ENCODE results near the gene LMO7.
"Not testable (repeated sequence)": the region's sequence is repeated elsewhere in the genome, so short reads cannot be mapped to it uniquely, and the experiment has no call there.

Gene LMO7

DNA sequence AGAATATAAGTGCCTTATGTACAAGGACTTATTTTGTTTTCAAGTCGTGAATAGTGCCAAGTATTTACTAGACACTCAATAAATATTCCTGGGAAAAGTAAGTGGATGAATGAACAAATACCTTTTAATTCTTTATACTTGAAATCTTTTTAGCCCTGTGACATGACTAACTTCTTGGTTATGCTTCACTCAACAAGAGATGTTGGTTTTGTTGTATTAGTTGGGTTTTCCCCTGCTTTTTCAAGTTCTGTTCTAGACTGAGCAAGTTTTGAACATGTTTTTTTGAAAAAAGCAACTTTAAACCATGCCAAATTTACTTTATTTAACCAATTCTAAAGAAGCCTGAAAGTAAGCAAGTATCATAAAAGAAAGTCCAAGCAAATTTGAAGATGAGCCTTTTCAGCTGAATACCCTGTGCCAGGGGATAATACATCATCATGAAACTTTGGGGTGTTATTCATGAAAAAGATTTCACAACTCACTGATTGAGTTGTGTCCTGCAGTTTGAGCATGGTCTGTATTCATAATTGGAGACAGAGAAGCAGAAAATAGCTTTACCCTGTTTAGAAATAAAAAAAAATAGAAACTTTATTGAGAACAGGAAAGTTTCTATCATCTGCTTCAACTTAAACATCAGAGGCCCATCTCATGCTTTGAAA lies 11.1 kb downstream of the LMO7 start:
- no peak for DNase-seq (ENCODE audit: low read depth in 2 of 2)

GRCh38 chr13:75648446-75648845 lies 12.3 kb downstream of the LMO7 start:
- no peak for DNase-seq (ENCODE audit: low read depth in 2 of 2)

GRCh38 chr13:75651013-75651412 lies 14.9 kb downstream of the LMO7 start:
- no peak for DNase-seq (ENCODE audit: low read depth in 2 of 2)

- no peak for DNase-seq (ENCODE audit: low read depth in 2 of 2)
These were observed 16.6 kb downstream of the LMO7 start for GRCh38 chr13:75652726-75653125.

DNA sequence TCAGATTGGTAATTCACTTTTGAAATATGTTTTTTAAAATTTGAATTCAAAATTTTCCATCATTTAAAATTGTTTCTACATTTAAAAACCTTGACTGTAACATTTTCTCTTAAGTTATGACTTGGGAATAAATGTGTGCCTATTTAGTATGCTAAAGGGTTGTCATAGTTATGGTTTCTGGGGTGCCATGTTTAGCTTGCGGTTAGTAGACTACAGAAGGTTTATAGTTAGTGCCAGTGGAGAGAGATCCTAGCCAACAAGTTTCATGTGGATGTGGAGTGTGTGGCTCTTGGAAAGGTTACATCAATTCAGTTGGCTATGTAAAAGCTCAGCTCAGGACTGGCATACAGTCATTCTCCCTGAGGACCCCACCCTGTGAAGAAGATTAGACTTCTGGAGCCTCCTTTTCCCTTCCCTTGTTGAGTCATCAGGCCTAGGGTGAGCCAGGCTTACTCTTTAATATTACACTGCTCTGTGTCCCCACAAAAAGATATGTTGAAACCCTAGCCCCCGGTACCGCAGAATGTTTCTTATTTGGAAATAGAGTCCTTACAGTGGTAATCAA lies 20.4 kb downstream of the LMO7 start:
- no peak for DNase-seq (ENCODE audit: low read depth in 2 of 2)

GRCh38 chr13:75657111-75657510 lies 21.0 kb downstream of the LMO7 start:
- no peak for DNase-seq (ENCODE audit: low read depth in 2 of 2)

GRCh38 chr13:75660694-75661093 lies 24.6 kb downstream of the LMO7 start:
- no peak for DNase-seq (ENCODE audit: low read depth in 2 of 2)

GRCh38 chr13:75661443-75661842 lies 25.3 kb downstream of the LMO7 start:
- DNase-seq (ENCODE audit: low read depth in 2 of 2), result no peak

- no peak for DNase-seq (ENCODE audit: low read depth in 2 of 2)
These were observed 30.7 kb downstream of the LMO7 start for GRCh38 chr13:75666646-75667351.

DNA sequence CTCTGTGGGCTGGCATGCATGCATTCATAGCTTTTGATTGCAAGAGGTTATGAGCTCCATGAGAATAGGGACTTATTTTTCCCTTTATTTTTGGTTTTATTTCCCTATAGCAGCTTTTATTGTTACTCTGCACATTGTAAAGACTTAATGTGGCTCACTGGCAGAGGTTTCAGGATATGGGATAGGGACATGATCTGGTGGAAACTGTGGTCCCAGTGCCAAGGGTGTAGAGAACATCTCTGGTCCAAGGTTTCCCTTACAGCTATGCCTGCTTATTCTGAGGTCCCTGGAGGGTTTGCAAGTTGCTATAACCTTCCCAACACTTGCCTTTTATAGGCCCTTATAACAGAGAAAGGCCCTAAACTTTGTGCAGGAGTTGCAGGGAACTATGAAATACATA lies 33.6 kb downstream of the LMO7 start:
- DNase-seq (ENCODE audit: low read depth in 2 of 2), result no peak

GRCh38 chr13:75670496-75670895 lies 34.4 kb downstream of the LMO7 start:
- no peak for DNase-seq (ENCODE audit: low read depth in 2 of 2)

DNA sequence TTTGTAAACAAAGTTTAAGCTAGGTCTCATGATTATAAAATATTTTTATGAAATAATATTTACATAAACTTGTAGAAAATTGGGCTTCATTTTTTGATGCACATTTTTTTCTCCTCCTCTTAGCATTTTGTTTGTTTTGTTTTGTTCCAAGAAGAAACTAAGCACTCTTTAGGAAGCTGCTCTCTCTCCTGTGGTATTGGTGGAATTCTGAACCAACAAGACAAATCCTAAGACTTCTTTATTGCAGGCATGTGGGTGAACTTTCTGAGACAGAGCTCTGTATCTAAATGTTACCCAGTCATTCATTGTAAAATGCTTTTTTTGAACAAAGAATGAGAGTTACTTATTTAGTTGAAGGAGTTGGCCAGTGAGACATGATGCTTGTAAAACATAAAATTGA lies 39.3 kb downstream of the LMO7 start:
- no peak for DNase-seq (ENCODE audit: low read depth in 2 of 2)

DNA sequence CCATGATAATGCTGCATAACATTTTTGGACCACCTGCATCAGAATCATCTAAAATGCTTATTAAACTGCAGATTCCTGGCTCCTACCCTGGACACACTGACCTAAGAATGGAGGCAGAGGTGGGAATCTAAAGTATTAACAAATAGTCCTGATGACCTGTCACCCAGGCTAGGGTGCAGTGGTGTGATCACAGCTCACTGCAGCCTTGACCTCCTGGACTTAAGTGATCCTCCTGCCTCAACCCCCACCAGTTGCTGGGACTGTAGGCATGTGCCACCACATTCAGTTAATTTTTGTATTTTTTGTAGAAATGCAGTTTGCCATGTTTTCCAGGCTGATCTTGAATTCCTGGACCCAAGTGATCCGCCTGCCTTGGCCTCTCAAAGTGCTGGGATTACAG lies 43.3 kb downstream of the LMO7 start:
- DNase-seq (ENCODE audit: low read depth in 2 of 2), result no peak

DNA sequence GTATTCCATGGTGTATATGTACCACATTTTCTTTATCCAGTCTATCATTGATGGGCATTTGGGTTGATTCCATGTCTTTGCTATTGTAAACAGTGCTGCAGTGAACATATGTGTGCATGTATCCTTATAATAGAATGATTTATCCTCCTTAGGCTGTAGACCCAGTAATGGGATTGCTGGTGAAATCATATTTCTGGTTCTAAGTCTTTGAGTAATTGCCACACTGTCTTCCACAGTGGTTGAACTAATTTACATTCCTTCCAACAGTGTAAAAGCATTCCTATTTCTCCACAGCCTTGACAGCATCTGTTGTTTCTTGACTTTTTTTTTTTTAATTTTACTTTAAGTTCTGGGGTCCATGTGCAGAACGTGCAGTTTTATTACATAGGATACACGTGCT lies 44.1 kb downstream of the LMO7 start:
- DNase-seq (ENCODE audit: low read depth in 2 of 2), result not testable (repeated sequence)

- DNase-seq (ENCODE audit: low read depth in 2 of 2), result no peak
These were observed 46.2 kb downstream of the LMO7 start for GRCh38 chr13:75682326-75682725.

DNA sequence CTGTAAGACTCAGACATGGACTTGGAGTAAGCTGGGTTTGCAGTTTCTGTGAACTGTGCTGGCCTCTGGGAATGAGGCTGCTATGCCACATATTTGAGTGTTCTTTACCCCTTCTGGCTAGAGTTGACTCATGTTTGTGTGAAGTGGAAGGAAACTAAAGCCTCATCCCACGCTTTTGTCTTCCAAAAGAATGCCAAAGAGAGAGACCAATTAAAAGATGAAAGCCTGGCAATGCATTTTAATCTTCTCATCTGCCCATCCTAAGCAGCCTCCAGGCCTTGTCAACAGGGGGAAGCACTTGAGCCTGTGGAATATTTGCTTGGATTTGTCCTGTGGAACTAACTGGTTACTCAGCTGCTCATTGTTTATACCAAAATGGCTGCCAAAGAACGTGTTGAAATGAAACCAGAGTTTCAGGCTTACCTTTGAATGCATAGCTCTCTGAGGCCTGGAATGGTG lies 49.1 kb downstream of the LMO7 start:
- no peak for DNase-seq (ENCODE audit: low read depth in 2 of 2)

GRCh38 chr13:75687150-75687763 lies 51.1 kb downstream of the LMO7 start:
- no peak for DNase-seq (ENCODE audit: low read depth in 2 of 2)

- DNase-seq (ENCODE audit: low read depth in 2 of 2), result no peak
These were observed 53.6 kb downstream of the LMO7 start for GRCh38 chr13:75689686-75690085.

- no peak for DNase-seq (ENCODE audit: low read depth in 2 of 2)
These were observed 54.5 kb downstream of the LMO7 start for GRCh38 chr13:75690607-75691006.

DNA sequence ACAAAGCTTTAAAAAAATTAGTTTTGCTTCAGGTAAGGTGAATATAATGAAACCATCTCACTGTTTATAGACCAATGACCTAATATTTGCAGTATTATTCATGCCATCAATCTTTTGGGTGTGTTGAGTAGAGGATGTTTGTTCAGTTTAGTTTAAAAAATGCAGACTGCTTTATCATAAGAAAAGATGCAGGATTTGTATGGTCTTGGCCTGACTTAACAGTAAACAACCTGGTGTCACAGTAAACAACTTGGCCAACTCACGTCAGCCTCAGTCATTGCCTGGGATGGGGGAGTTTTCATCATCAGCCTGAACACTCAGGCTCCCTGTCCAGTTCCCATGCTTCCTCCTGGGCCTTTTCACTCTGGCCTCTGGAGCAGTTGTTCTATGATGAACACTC lies 55.1 kb downstream of the LMO7 start:
- no peak for DNase-seq (ENCODE audit: low read depth in 2 of 2)

DNA sequence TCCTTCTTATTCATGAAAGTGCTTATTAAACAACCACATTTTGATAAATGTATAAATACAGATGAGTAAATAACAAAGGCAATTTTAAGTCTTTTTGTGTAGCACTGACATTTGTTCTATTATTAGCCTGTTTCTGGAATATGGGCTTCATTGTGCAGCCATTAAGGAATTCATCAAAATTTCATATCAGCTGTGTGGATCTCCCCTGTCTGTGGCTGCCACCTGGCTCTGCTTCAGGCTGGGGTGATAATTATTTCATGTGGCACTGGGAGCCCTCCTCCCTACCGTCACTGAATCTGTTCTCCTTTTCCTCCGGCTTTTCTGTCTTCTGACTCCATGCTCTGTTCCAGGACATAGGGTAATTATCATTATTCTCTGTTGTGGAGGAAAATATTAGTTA lies 57.1 kb downstream of the LMO7 start:
- no peak for DNase-seq (ENCODE audit: low read depth in 2 of 2)

DNA sequence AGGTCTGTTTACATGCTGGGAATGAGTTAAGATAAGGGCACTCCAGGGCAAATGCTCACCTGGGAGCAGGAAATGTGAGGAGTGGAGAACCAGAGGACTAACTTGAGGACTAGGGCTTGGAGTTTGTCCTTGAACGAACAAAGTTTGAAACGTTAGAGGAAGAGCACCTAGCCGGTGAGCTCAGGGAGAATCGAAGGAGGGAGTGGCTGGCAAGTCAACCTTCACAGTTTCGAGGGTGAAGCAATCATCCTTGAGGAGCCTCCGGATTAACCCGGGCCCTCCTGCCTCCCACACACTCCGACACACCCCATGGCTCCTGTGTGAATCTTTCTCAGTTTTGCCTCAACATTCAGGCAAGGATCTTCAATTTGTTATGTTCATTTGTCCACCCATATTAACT lies 58.6 kb downstream of the LMO7 start:
- DNase-seq (ENCODE audit: low read depth in 2 of 2), result no peak

DNA sequence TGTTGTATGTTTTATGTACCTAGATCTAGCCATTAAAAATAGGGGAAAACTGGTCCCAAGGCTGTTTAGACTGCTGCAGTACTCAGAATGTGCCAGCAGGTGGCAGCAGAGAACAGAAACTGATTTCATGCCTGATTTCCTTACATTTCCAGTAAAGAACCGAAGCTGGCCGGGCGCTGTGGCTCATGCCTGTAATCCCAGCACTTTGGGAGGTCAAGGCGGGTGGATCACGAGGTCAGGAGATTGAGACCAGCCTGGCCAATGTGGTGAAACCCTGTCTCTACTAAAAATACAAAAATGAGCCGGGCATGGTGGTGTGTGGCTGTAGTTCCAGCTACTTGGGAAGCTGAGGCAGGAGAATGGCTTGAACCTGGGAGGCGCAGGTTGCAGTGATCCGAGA lies 59.8 kb downstream of the LMO7 start:
- peak; percentile 26 to 41 for DNase-seq (ENCODE audit: low read depth in 2 of 2)
